ENCODE results near the gene MFAP2.

The MFAP2 gene

GRCh38 chr1:16980473-16981268 is at the start of gene MFAP2:
MFAP2 (minus strand) TSS chr1:16980620; CDS start chr1:16978273, 2,347 bp downstream.
- peak; percentile 37 for DNase-seq

GRCh38 chr1:17030206-17030605 is 49.8 kb upstream of the MFAP2 start:
- DNase-seq: no peak

GRCh38 chr1:17028662-17029188 is 48.3 kb upstream of the MFAP2 start:
- DNase-seq: no peak

- DNase-seq: no peak
Measured at GRCh38 chr1:17027900-17028299, 47.5 kb upstream of the MFAP2 start.

GRCh38 chr1:17027403-17027802 is 47.0 kb upstream of the MFAP2 start:
- no peak for DNase-seq

- no peak for DNase-seq
Measured at GRCh38 chr1:17024721-17025120, 44.3 kb upstream of the MFAP2 start.

GRCh38 chr1:17023573-17023972 is 43.2 kb upstream of the MFAP2 start:
- no peak for DNase-seq

GRCh38 chr1:17023102-17023501 is 42.7 kb upstream of the MFAP2 start:
- DNase-seq: no peak

GRCh38 chr1:17021896-17022295 is 41.5 kb upstream of the MFAP2 start:
- no peak for DNase-seq

- DNase-seq: no peak
Measured at GRCh38 chr1:17020502-17020901, 40.1 kb upstream of the MFAP2 start.

GRCh38 chr1:17018849-17019248 is 38.4 kb upstream of the MFAP2 start:
- no peak for DNase-seq

GRCh38 chr1:17017435-17017834 is 37.0 kb upstream of the MFAP2 start:
- DNase-seq: no peak

GRCh38 chr1:17016317-17016661 is 35.9 kb upstream of the MFAP2 start:
- peak; percentile 46 for DNase-seq

GRCh38 chr1:17014671-17015567 is 34.5 kb upstream of the MFAP2 start:
- no peak for DNase-seq

GRCh38 chr1:17013491-17014320 is 33.3 kb upstream of the MFAP2 start:
- no peak for DNase-seq

- DNase-seq: no peak
Measured at GRCh38 chr1:17012775-17013490, 32.5 kb upstream of the MFAP2 start.

- peak; percentile 96 for DNase-seq
Measured at GRCh38 chr1:17011439-17012307, 31.3 kb upstream of the MFAP2 start, which contains the start of gene ATP13A2. ATP13A2 (minus strand) TSS chr1:17011928; CDS start chr1:17011738, 190 bp downstream.

GRCh38 chr1:17011092-17011438 is 30.6 kb upstream of the MFAP2 start:
- peak; percentile 47 for DNase-seq

- DNase-seq: peak; percentile 16
Measured at GRCh38 chr1:17009706-17010105, 29.3 kb upstream of the MFAP2 start.

- no peak for DNase-seq
Measured at GRCh38 chr1:17008208-17008855, 27.9 kb upstream of the MFAP2 start.

GRCh38 chr1:17007121-17007520 is 26.7 kb upstream of the MFAP2 start:
- no peak for DNase-seq

All from DMS53 (cell line).